ENCODE measurements around the gene FREM2. TPM values are rescaled to one million over a fixed set of nuclear protein-coding genes. Genes with fewer than 3 reads are reported as not detected.

The FREM2 gene
- total and polyA plus RNA-seq, 2 of the 13 experiments (the other 11 are each of a cell fraction or from before 2014, with no cell fraction given): not detected

DNA sequence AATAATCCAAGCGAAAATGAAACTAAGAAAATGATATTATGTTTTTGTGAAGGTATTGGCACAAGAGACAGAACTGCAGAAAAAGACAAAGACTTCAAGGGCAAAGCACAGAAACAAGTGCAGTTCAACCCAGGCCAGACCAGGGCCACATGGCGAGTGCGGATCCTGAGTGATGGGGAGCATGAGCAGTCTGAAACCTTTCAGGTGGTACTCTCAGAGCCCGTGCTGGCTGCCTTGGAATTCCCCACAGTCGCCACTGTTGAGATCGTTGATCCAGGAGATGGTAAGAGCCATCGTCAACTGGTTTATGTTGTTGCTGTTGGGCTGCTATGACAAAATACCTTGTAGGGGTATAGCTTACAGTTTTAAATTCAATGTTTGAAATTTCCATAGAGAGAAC, 82.6 kb downstream of the FREM2 start (continued):
- TF ChIP-seq ZNF878 (CRISPR knock-in tag; IDR thresholded peaks at IDR 0.05) (no peak), NFYB (CRISPR knock-in tag; IDR thresholded peaks at IDR 0.05) (no peak), ZNF367 (CRISPR knock-in tag; IDR thresholded peaks at IDR 0.05; ENCODE audit: borderline replicate concordance) (no peak), FOSL2 (CRISPR knock-in tag; IDR thresholded peaks at IDR 0.05) (no peak)

DNA sequence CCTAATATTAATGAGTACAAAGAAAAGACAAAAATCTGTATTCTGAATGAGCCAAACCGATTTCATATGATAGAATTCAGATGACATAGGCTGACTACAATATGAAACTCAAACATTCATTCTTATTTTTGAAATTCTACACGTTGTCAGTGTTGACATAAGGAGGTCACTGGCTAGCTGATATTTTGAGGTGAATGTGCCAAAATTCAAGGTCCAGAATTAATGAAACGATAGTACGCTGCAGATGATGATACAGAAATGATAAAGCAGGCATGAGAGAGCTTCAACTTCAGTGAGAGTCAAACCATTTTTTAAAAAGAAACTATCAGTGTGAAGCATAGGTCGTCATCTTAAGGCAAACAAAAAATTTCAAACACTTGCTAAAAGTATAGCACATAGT, 88.2 kb downstream of the FREM2 start:
- ChIA-PET POLR2A (no interaction called here), CTCF (ENCODE audit: low intra/inter-chr PET ratio, low total read pairs) (no interaction called here)
- intact Hi-C loops (cut with micrococcal nuclease; ENCODE audit: unreplicated experiment): no loop called here
- Histone ChIP-seq H2AFZ (ENCODE audit: low read length) (no peak overlapping the region), H3K9ac (ENCODE audit: insufficient read depth, low read depth, low read length) (no peak overlapping the region), H3K27ac (ENCODE audit: extremely low read length, insufficient read depth, low read length) (no peak overlapping the region), H3K4me3 (replicated peaks in 1 of 3; ENCODE audit: insufficient read depth in 1 of 3, low read depth in 2 of 3, low read length in 3 of 3) (no peak overlapping the region), H3K4me1 (ENCODE audit: insufficient read depth, low read length) (no peaks in the 10 kb centered on the region), H3K36me3 (replicated peaks in 1 of 2; ENCODE audit: control insufficient read depth in 1 of 2, insufficient read depth in 2 of 2, low read length in 2 of 2) (no peaks in the 10 kb centered on the region), H3K4me2 (ENCODE audit: low read depth, low read length) (no peak overlapping the region), H3K79me2 (ENCODE audit: insufficient read depth, low read length) (no peaks in the 10 kb centered on the region), H4K20me1 (ENCODE audit: insufficient read depth, low read length) (no peaks in the 10 kb centered on the region), H3K9me3 (ENCODE audit: low read length) (no peaks in the 10 kb centered on the region), H3K27me3 (ENCODE audit: control insufficient read depth in 1 of 2, insufficient read depth in 2 of 2, low read length in 2 of 2) (no peaks in the 10 kb centered on the region)
- ATAC-seq (no peak), DNase-seq (ENCODE audit: low spot score) (no peak), FAIRE-seq (no peak)
- 0% methylated on average over 5 of the region's 5 CpGs for WGBS (ENCODE audit: low lambda C conversion rate)
- BruUV-seq (replicated peaks): no TSS peak
- TF ChIP-seq ZNF589 (CRISPR knock-in tag; conservative IDR thresholded peaks at IDR 0.05) (no peak), ZNF124 (CRISPR knock-in tag; IDR thresholded peaks at IDR 0.05) (no peak), ZNF556 (CRISPR knock-in tag; IDR thresholded peaks at IDR 0.05; ENCODE audit: borderline replicate concordance) (no peak), SMYD3 (CRISPR knock-in tag; IDR thresholded peaks at IDR 0.05) (no peak), ARID2 (CRISPR knock-in tag; IDR thresholded peaks at IDR 0.05; ENCODE audit: borderline replicate concordance) (no peak), ZFP90 (CRISPR knock-in tag; IDR thresholded peaks at IDR 0.05; ENCODE audit: borderline replicate concordance) (no peak), ZNF619 (CRISPR knock-in tag; IDR thresholded peaks at IDR 0.05) (no peak)
- TF ChIP-seq, protein P1, sequence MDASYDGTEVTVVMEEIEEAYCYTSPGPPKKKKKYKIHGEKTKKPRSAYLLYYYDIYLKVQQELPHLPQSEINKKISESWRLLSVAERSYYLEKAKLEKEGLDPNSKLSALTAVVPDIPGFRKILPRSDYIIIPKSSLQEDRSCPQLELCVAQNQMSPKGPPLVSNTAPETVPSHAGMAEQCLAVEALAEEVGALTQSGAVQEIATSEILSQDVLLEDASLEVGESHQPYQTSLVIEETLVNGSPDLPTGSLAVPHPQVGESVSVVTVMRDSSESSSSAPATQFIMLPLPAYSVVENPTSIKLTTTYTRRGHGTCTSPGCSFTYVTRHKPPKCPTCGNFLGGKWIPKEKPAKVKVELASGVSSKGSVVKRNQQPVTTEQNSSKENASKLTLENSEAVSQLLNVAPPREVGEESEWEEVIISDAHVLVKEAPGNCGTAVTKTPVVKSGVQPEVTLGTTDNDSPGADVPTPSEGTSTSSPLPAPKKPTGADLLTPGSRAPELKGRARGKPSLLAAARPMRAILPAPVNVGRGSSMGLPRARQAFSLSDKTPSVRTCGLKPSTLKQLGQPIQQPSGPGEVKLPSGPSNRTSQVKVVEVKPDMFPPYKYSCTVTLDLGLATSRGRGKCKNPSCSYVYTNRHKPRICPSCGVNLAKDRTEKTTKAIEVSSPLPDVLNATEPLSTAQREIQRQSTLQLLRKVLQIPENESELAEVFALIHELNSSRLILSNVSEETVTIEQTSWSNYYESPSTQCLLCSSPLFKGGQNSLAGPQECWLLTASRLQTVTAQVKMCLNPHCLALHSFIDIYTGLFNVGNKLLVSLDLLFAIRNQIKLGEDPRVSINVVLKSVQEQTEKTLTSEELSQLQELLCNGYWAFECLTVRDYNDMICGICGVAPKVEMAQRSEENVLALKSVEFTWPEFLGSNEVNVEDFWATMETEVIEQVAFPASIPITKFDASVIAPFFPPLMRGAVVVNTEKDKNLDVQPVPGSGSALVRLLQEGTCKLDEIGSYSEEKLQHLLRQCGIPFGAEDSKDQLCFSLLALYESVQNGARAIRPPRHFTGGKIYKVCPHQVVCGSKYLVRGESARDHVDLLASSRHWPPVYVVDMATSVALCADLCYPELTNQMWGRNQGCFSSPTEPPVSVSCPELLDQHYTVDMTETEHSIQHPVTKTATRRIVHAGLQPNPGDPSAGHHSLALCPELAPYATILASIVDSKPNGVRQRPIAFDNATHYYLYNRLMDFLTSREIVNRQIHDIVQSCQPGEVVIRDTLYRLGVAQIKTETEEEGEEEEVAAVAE (CRISPR knock-in tag; IDR thresholded peaks at IDR 0.05; ENCODE audit: borderline replicate concordance): no peak
- in situ Hi-C loops (cut with HindIII; ENCODE audit: extremely low pct_ligation_motif_present, low pct_unique_long_range_greater_than_20kb): no loop called here
